HCT116 (cell line): ENCODE results near the gene KRT222. TPM values are rescaled to one million over a fixed set of nuclear protein-coding genes. Genes with fewer than 3 reads are reported as not detected.

ENCODE experiments used
- ATAC-seq: fragments of 200-7000 bp; cut with Tn5 transposase; 2 replicates; pipeline ENCODE4 v1.9.1; 2020; ENCODE audit warnings: mild to moderate bottlenecking, moderate library complexity
- BruUV-seq: library from RNA; stranded (reverse); fragments of 400-500 nt; replicated peaks from 2 replicates; lab custom pipeline; 2021; lab: Mats Ljungman, UMichigan
- CTCF ChIA-PET: fragments of 300-600 bp; sonication (Branson Sonifier 250); formaldehyde crosslinking; loops from one replicate; lab custom pipeline; 2021; ENCODE audit warnings: antibody characterized with exemption; lab: Charles Lee
- POLR2A ChIA-PET: fragments of 300-600, 350-600 bp; sonication (Branson Sonifier 250); formaldehyde crosslinking; loops from one replicate; lab custom pipeline; 2021; ENCODE audit warnings: antibody characterized with exemption; lab: Charles Lee
- RAD21 ChIA-PET, 2 experiments: fragments of 300-600 bp; sonication (Branson Sonifier 250); formaldehyde crosslinking; loops; one replicate each; lab custom pipeline; 2023; ENCODE audit warnings: low total read pairs in 2 of 2; ENCODE audit not compliant: uncharacterized antibody in 2 of 2, unreplicated experiment in 2 of 2, low non-redundant PET in 1 of 2; lab: Charles Lee
- DNase-seq: peaks from one replicate; pipeline ENCODE4 v3.0.0-alpha.2; 2010; ENCODE audit warnings: low read depth, low spot score
- H2AFZ ChIP-seq: fragments of 200-600 bp; shearing (Covaris generic), sonication (generic); 2 replicates; pipeline ENCODE4 v1.6.1; 2017; ENCODE audit warnings: low read depth, mixed run types, mixed read lengths, antibody characterized with exemption, low read length; ENCODE audit not compliant: poor library complexity, severe bottlenecking
- H3K27ac ChIP-seq: 2 replicates; pipeline ENCODE4 v1.5.1; 2012; ENCODE audit warnings: low read depth, low read length
- H3K27me3 ChIP-seq: fragments of 200-600 bp; sonication (generic); 2 replicates; pipeline ENCODE4 v1.6.1; 2016; ENCODE audit warnings: mixed run types, low read length, mixed read lengths; ENCODE audit not compliant: insufficient read depth
- H3K36me3 ChIP-seq, 2 experiments: fragments of 200-500 bp in 1 of 2; fragments of 200-600 bp in 1 of 2; sonication (Bioruptor generic) in 1 of 2; sonication (generic) in 1 of 2; 2 replicates each; pipeline versions ENCODE4 v1.5.1 to v1.6.1; 2014 to 2016; ENCODE audit warnings: low read length in 2 of 2, inconsistent platforms in 1 of 2, mixed read lengths in 1 of 2, mixed run types in 1 of 2; ENCODE audit not compliant: insufficient read depth in 2 of 2, control insufficient read depth in 1 of 2
- H3K4me1 ChIP-seq, 2 experiments: fragments of 200-600 bp in 1 of 2; sonication (generic) in 1 of 2; 2 replicates each; pipeline versions ENCODE4 v1.5.1 to v1.6.1; 2012 to 2017; ENCODE audit warnings: low read length in 2 of 2, inconsistent platforms in 1 of 2, mild to moderate bottlenecking in 1 of 2, mixed read lengths in 1 of 2, mixed run types in 1 of 2, moderate library complexity in 1 of 2; ENCODE audit not compliant: insufficient read depth in 2 of 2, control insufficient read depth in 1 of 2
- H3K4me2 ChIP-seq: fragments of 200-600 bp; sonication (generic); 2 replicates; pipeline ENCODE4 v1.6.1; 2017; ENCODE audit warnings: mixed run types, low read length, mixed read lengths
- H3K4me3 ChIP-seq, 2 experiments: fragments of 200-600 bp in 1 of 2; sonication (generic) in 1 of 2; replicated peaks in 1 of 2; 2 replicates each; pipeline ENCODE4 v1.5.1; 2011 to 2016; ENCODE audit warnings: low read length in 2 of 2, control low read depth in 1 of 2, low read depth in 1 of 2, mild to moderate bottlenecking in 1 of 2, mixed read lengths in 1 of 2, mixed run types in 1 of 2
- H3K79me2 ChIP-seq: fragments of 200-600 bp; sonication (generic); 2 replicates; pipeline ENCODE4 v1.6.1; 2017; ENCODE audit warnings: mild to moderate bottlenecking, mixed run types, low read length, moderate library complexity, mixed read lengths; ENCODE audit not compliant: insufficient read depth
- H3K9ac ChIP-seq: fragments of 200-600 bp; sonication (generic); 2 replicates; pipeline ENCODE4 v1.6.1; 2016; ENCODE audit warnings: low read length, mixed read lengths
- H3K9me2 ChIP-seq: fragments of 200-600 bp; sonication (generic), shearing (Covaris generic); 2 replicates; pipeline ENCODE4 v1.6.1; 2017; ENCODE audit warnings: mixed run types, mild to moderate bottlenecking, moderate library complexity; ENCODE audit not compliant: insufficient read depth
- H3K9me3 ChIP-seq, 2 experiments: fragments of 200-500 bp in 1 of 2; fragments of 200-600 bp in 1 of 2; sonication (Bioruptor generic) in 1 of 2; sonication (generic) in 1 of 2; 2 replicates each; pipeline ENCODE4 v1.6.1; 2014 to 2017; ENCODE audit warnings: low read length in 2 of 2, mixed read lengths in 2 of 2, inconsistent platforms in 1 of 2, low read depth in 1 of 2, mild to moderate bottlenecking in 1 of 2, mixed run types in 1 of 2, moderate library complexity in 1 of 2; ENCODE audit not compliant: control insufficient read depth in 1 of 2, insufficient read depth in 1 of 2
- H4K20me1 ChIP-seq: fragments of 200-600 bp; sonication (generic), shearing (Covaris generic); 2 replicates; pipeline ENCODE4 v1.6.1; 2017; ENCODE audit warnings: mixed run types, mild to moderate bottlenecking, moderate library complexity; ENCODE audit not compliant: insufficient read depth
- ELF1 ChIP-seq: IDR thresholded peaks from 2 replicates; pipeline ENCODE4 v1.6.1; 2012; ENCODE audit warnings: low read depth, borderline replicate concordance
- EZH2 ChIP-seq: fragments of 200-600 bp; sonication (generic); IDR thresholded peaks from 2 replicates; pipeline ENCODE4 v1.6.1; 2017; ENCODE audit warnings: antibody characterized with exemption, mixed run types
- EZH2phosphoT487 ChIP-seq: fragments of 200-600 bp; IDR thresholded peaks from 2 replicates; pipeline ENCODE4 v1.6.1; 2018; ENCODE audit warnings: antibody characterized with exemption, borderline replicate concordance
- JUND ChIP-seq: IDR thresholded peaks from 2 replicates; pipeline ENCODE4 v1.6.1; 2012
- SIN3A ChIP-seq: IDR thresholded peaks from 2 replicates; pipeline ENCODE4 v1.6.1; 2012; ENCODE audit warnings: low read depth
- SP1 ChIP-seq: IDR thresholded peaks from 2 replicates; pipeline ENCODE4 v1.6.1; 2012; ENCODE audit warnings: low read depth
- TCF7L2 ChIP-seq: IDR thresholded peaks from 2 replicates; pipeline ENCODE4 v1.7.0; 2011; ENCODE audit warnings: borderline replicate concordance, inconsistent platforms; ENCODE audit not compliant: insufficient read depth, insufficient read length; ENCODE audit errors: extremely low read depth
- intact Hi-C: fragments of 100-400 bp; cut with micrococcal nuclease; formaldehyde crosslinking; loops from 2 replicates; pipeline ENCODE4 v1.10.0; 2022
- total RNA-seq: library from RNA; stranded (reverse); gene quantifications from one replicate; pipeline ENCODE4 v1.2.1, GENCODE V29; 2021; ENCODE audit not compliant: unreplicated experiment
- TF ChIP-seq, protein P1 (sequence below): IDR thresholded peaks from 2 replicates; pipeline ENCODE4 v1.6.1; 2012
- TF ChIP-seq, protein P2 (sequence below), 3 experiments: fragments of 200-600 bp in 1 of 3; sonication (generic) in 1 of 3; IDR thresholded peaks in 2 of 3; conservative IDR thresholded peaks in 1 of 3; 2 replicates each; pipeline ENCODE4 v1.5.1; 2012 to 2017; ENCODE audit warnings: low read depth in 2 of 3, low read length in 2 of 3, antibody characterized with exemption in 1 of 3, borderline replicate concordance in 1 of 3, control low read depth in 1 of 3, mild to moderate bottlenecking in 1 of 3, mixed read lengths in 1 of 3, mixed run types in 1 of 3, moderate library complexity in 1 of 3; ENCODE audit not compliant: insufficient read depth in 1 of 3

Gene KRT222
- total RNA-seq, 1 experiment from 2014 or later: 5.0 TPM

DNA sequence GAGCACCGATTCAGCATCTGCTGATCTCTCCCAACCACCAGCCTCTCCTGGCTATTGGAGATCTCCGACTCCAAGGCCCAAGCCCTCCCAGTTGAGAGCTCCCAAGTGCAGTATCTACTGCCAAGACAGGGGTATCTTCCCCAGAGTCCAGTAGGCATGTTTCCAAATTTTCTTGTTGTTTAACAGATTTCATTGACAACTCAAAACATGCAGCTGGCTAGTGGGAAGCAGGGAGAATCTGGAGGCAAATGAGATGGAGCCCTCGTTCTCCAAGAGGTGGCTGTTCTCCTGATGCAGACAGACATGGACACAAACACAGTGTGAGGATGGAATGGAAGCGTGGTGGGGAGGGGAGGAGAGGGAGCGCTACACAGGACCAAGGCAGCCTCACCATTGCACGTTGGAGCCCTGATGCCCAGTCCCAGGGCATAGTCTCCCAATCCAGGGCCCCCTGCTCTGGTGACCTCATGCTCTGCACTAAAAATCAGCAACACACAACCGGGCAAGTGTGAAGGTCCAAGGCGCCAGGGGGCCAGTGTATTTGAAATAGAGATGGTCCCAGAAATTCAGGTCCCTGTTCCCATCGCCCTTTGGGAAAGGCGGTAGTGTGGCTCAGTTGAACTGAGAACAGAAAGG, 49.0 kb downstream of the KRT222 start:
- ChIA-PET RAD21 (interaction anchor here (0.5 to 1.4 kb wide), 6 partner anchors 83 to 1047 kb away, joined by 3 to 5 read pairs (median 3); no protein-coding TSS in a partner anchor), CTCF (interaction anchor here (0.6 to 2.9 kb wide), 26 partner anchors 12 to 1052 kb away, joined by 3 to 23 read pairs (median 4); no protein-coding TSS in a partner anchor), POLR2A (interaction anchor here (0.6 to 1.4 kb wide), 4 partner anchors 9 to 1076 kb away, joined by 3 to 5 read pairs (median 3); no protein-coding TSS in a partner anchor)
- BruUV-seq: no TSS peak
- no peak overlapping the region for H3K4me3 ChIP-seq
- no peak overlapping the region for H3K27ac ChIP-seq
- no peaks in the 10 kb centered on the region for H3K27me3 ChIP-seq
- no peak overlapping the region for H3K9ac ChIP-seq
- DNase-seq: no peak
- intact Hi-C loops: loop anchor here (1.0 to 10.0 kb wide), 4 partner anchors 175 to 929 kb away; no protein-coding TSS in a partner anchor
- ATAC-seq: no peak
- peak overlapping the region; percentile 3 for H2AFZ ChIP-seq
- H3K9me2 ChIP-seq: no peaks in the 10 kb centered on the region
- TF ChIP-seq EZH2 (no peak), ELF1 (no peak), EZH2phosphoT487 (no peak), SIN3A (no peak), SP1 (no peak), TCF7L2 (no peak), JUND (no peak)
- TF ChIP-seq, protein P1, sequence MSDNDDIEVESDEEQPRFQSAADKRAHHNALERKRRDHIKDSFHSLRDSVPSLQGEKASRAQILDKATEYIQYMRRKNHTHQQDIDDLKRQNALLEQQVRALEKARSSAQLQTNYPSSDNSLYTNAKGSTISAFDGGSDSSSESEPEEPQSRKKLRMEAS: no peak
- TF ChIP-seq, protein P2, sequence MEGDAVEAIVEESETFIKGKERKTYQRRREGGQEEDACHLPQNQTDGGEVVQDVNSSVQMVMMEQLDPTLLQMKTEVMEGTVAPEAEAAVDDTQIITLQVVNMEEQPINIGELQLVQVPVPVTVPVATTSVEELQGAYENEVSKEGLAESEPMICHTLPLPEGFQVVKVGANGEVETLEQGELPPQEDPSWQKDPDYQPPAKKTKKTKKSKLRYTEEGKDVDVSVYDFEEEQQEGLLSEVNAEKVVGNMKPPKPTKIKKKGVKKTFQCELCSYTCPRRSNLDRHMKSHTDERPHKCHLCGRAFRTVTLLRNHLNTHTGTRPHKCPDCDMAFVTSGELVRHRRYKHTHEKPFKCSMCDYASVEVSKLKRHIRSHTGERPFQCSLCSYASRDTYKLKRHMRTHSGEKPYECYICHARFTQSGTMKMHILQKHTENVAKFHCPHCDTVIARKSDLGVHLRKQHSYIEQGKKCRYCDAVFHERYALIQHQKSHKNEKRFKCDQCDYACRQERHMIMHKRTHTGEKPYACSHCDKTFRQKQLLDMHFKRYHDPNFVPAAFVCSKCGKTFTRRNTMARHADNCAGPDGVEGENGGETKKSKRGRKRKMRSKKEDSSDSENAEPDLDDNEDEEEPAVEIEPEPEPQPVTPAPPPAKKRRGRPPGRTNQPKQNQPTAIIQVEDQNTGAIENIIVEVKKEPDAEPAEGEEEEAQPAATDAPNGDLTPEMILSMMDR (IDR thresholded peaks at IDR 0.05 in 2 of 3, conservative IDR thresholded peaks at IDR 0.05 in 1 of 3; ENCODE audit: borderline replicate concordance in 1 of 3, insufficient read depth in 1 of 3, low read depth in 2 of 3, low read length in 2 of 3): no peak
- H3K4me1 ChIP-seq: peaks cover 2 to 17% of the 10 kb centered on the region in 2 experiments; a peak in 3 of 4 replicates
- H3K9me3 ChIP-seq: no peaks in the 10 kb centered on the region
- H3K79me2 ChIP-seq: no peaks in the 10 kb centered on the region
- no peaks in the 10 kb centered on the region for H3K36me3 ChIP-seq
- H4K20me1 ChIP-seq: no peaks in the 10 kb centered on the region
- H3K4me2 ChIP-seq: peak overlapping the region; percentile 23; the same call in 1 of the 2 replicates
